Vagina (tissue), 2 donors: ENCODE measurements around the gene SIAH1. TPM values are rescaled to one million over a fixed set of nuclear protein-coding genes. Genes with fewer than 3 reads are reported as not detected.
"Not testable (repeated sequence)": the region's sequence is repeated elsewhere in the genome, so short reads cannot be mapped to it uniquely, and the experiment has no call there.

Experiments
- DNase-seq, 2 donors: peaks; one replicate each; pipeline ENCODE4 v3.0.0-alpha.2; 2017; ENCODE audit errors: extremely low spot score in 2 of 2
- H3K27ac ChIP-seq: fragments of 200-600 bp; sonication (generic); one replicate; pipeline ENCODE4 v1.5.1; 2019
- H3K27me3 ChIP-seq: fragments of 200-600 bp; sonication (generic); one replicate; pipeline ENCODE4 v1.5.1; 2019
- H3K36me3 ChIP-seq, 2 donors: fragments of 200-600 bp; sonication (generic); one replicate each; pipeline ENCODE4 v1.5.1; 2017 to 2019
- H3K4me1 ChIP-seq: fragments of 200-600 bp; sonication (generic); one replicate; pipeline ENCODE4 v1.5.1; 2019
- H3K4me3 ChIP-seq, 2 donors: fragments of 200-600 bp; sonication (generic); 1 replicate in 1 of 2; 2 replicates in 1 of 2; pipeline ENCODE4 v1.5.1; 2016 to 2019
- H3K9me3 ChIP-seq: fragments of 200-600 bp; sonication (generic); one replicate; pipeline ENCODE4 v1.5.1; 2019
- CTCF ChIP-seq, 3 experiments: fragments of 450-650 bp in 2 of 3; fragments of 200-600 bp in 1 of 3; sonication (generic) in 1 of 3; IDR thresholded peaks; one replicate each; pipeline ENCODE4 v1.5.1; 2017 to 2019; ENCODE audit warnings: antibody characterized with exemption in 3 of 3, mild to moderate bottlenecking in 2 of 3, moderate library complexity in 2 of 3
- POLR2A ChIP-seq, 2 donors: fragments of 450-650 bp; IDR thresholded peaks; one replicate each; pipeline ENCODE4 v1.6.1; 2017; ENCODE audit warnings: antibody characterized with exemption in 2 of 2, mild to moderate bottlenecking in 2 of 2, moderate library complexity in 2 of 2
- POLR2AphosphoS5 ChIP-seq, 2 donors: sonication (generic); formaldehyde crosslinking; IDR thresholded peaks; one replicate each; pipeline ENCODE4 v1.9.0; 2017; ENCODE audit warnings: antibody characterized with exemption in 2 of 2, mild to moderate bottlenecking in 2 of 2, low read depth in 1 of 2; ENCODE audit not compliant: insufficient read depth in 1 of 2
- intact Hi-C: fragments of 100-400 bp; cut with DNase I; formaldehyde crosslinking; loops from one replicate; pipeline ENCODE4 v1.15.1; 2023
- small RNA-seq: library from RNA; depleted of rRNA; stranded (forward); fragments of <200 nt; gene quantifications from one replicate; pipeline ENCODE3, GENCODE V24; 2016
- total RNA-seq: library from RNA; depleted of rRNA; stranded (reverse); fragments of >200 nt; gene quantifications from one replicate; pipeline ENCODE4 v1.2.3, GENCODE V29; 2016

The SIAH1 gene
- total RNA-seq, 1 donor from 2014 or later: 26.8 TPM

- Histone ChIP-seq H3K4me3 (no peak overlapping the region), H3K9me3 (no peaks in the 10 kb centered on the region), H3K27me3 (no peaks in the 10 kb centered on the region), H3K4me1 (no peaks in the 10 kb centered on the region), H3K27ac (no peak overlapping the region), H3K36me3 (peaks cover 0 to 17% of the 10 kb centered on the region in 2 donors)
- TF ChIP-seq POLR2AphosphoS5 (IDR thresholded peaks at IDR 0.05; ENCODE audit: insufficient read depth in 1 of 2, low read depth in 1 of 2) (no peak), POLR2A (IDR thresholded peaks at IDR 0.05) (no peak), CTCF (IDR thresholded peaks at IDR 0.05) (no peak)
- no peak for DNase-seq
- intact Hi-C loops: no loop called here
These were observed 67.4 kb downstream of the SIAH1 start for GRCh38 chr16:48317614-48318315.

- TF ChIP-seq POLR2AphosphoS5 (IDR thresholded peaks at IDR 0.05; ENCODE audit: insufficient read depth in 1 of 2, low read depth in 1 of 2): no peak
- TF ChIP-seq POLR2A (IDR thresholded peaks at IDR 0.05): no peak
- no peaks in the 10 kb centered on the region for H3K9me3 ChIP-seq
- DNase-seq: no peak
- intact Hi-C loops: no loop called here
- H3K27ac ChIP-seq: no peak overlapping the region
- H3K36me3 ChIP-seq: peaks cover 0 to 16% of the 10 kb centered on the region in 2 donors
- H3K4me3 ChIP-seq: no peak overlapping the region
- no peaks in the 10 kb centered on the region for H3K4me1 ChIP-seq
- no peaks in the 10 kb centered on the region for H3K27me3 ChIP-seq
These were observed 68.2 kb downstream of the SIAH1 start for GRCh38 chr16:48317026-48317425.

GRCh38 chr16:48313905-48314304, 71.3 kb downstream of the SIAH1 start:
- intact Hi-C loops, H3K4me3 ChIP-seq, H3K27me3 ChIP-seq, H3K27ac ChIP-seq, DNase-seq, H3K4me1 ChIP-seq: not testable (repeated sequence)
- Histone ChIP-seq H3K9me3 (peaks cover 17% of the 10 kb centered on the region), H3K36me3 (peaks cover 0 to 27% of the 10 kb centered on the region in 2 donors)

GRCh38 chr16:48310908-48311641, 74.1 kb downstream of the SIAH1 start:
- no peak for DNase-seq
- TF ChIP-seq CTCF (IDR thresholded peaks at IDR 0.05) (no peak), POLR2AphosphoS5 (IDR thresholded peaks at IDR 0.05; ENCODE audit: insufficient read depth in 1 of 2, low read depth in 1 of 2) (no peak), POLR2A (IDR thresholded peaks at IDR 0.05) (no peak)
- H3K4me1 ChIP-seq: no peaks in the 10 kb centered on the region
- no peak overlapping the region for H3K27ac ChIP-seq
- intact Hi-C loops: no loop called here
- H3K4me3 ChIP-seq: no peak overlapping the region
- no peaks in the 10 kb centered on the region for H3K27me3 ChIP-seq
- peaks cover 17% of the 10 kb centered on the region for H3K9me3 ChIP-seq
- H3K36me3 ChIP-seq: peaks cover 0 to 50% of the 10 kb centered on the region in 2 donors

Small RNAs within 50 kb of the gene (small RNA-seq; reads per million reads assigned to genes)
- not detected for gene RF00017

Other genes with a start within 250 kb of the SIAH1 start
- gene ABCC12, start 229.4 kb downstream of the SIAH1 start, total RNA-seq: not detected
- 40.3 TPM for gene LONP2, start 141.1 kb downstream of the SIAH1 start, total RNA-seq
- gene ABCC11, start 137.9 kb downstream of the SIAH1 start, total RNA-seq: not detected
- 44.0 TPM for gene N4BP1, start 224.8 kb upstream of the SIAH1 start, total RNA-seq